Panc1 (cell line): ENCODE measurements around the gene RABGGTA.

ENCODE experiments used
- REST ChIP-seq, 2 experiments: IDR thresholded peaks; 2 replicates each; pipeline ENCODE4 v1.6.1; 2011 to 2012; ENCODE audit warnings: low read depth in 2 of 2, control low read depth in 1 of 2, low read length in 1 of 2, mild to moderate bottlenecking in 1 of 2, moderate library complexity in 1 of 2; ENCODE audit not compliant: insufficient read depth in 1 of 2
- TF ChIP-seq, protein P1 (sequence below): fragments of 450-650 bp; IDR thresholded peaks from 2 replicates; pipeline ENCODE4 v1.5.1; 2017; ENCODE audit warnings: mild to moderate bottlenecking

DNA sequence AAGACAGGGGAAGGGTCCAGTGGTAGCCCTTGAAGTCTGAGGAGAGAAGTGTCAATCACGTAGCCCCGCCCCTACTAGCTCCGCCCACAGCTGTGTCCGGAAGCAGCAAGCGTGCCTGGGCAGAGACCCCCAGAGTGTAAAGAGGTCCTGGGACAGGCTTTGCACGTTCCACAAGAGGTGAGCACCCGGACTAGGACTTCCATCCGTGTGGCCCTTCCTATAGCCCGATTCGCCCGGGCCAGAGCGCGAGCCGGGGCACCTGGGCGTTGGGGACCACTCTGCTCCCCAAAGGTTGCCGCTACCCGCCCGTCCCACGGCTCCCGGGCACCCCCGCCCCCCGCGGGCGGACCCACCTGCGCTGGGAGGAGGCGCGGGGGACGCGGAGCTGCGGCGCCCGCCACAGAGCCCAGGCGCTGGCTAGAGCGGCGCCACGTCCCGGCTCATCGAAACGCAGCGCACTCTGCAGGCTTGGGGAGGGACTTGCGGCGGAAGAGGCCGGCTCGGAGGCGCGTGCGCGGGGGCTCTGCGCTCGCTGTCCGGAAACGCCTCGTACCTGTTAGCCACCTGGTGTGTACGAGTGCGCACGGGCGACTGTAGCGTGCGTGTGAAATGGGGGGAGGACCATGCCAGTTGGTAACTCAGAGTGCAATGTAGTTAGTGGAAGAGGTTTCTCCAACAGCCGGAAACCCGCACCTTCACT lies at the start of gene RABGGTA:
- TF ChIP-seq, protein P1, sequence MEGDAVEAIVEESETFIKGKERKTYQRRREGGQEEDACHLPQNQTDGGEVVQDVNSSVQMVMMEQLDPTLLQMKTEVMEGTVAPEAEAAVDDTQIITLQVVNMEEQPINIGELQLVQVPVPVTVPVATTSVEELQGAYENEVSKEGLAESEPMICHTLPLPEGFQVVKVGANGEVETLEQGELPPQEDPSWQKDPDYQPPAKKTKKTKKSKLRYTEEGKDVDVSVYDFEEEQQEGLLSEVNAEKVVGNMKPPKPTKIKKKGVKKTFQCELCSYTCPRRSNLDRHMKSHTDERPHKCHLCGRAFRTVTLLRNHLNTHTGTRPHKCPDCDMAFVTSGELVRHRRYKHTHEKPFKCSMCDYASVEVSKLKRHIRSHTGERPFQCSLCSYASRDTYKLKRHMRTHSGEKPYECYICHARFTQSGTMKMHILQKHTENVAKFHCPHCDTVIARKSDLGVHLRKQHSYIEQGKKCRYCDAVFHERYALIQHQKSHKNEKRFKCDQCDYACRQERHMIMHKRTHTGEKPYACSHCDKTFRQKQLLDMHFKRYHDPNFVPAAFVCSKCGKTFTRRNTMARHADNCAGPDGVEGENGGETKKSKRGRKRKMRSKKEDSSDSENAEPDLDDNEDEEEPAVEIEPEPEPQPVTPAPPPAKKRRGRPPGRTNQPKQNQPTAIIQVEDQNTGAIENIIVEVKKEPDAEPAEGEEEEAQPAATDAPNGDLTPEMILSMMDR = peak; percentile 86
- peak in 1 of 2 experiments; percentile 37; a peak in 1 of 4 replicates for TF ChIP-seq REST (IDR thresholded peaks at IDR 0.05; ENCODE audit: insufficient read depth in 1 of 2, low read depth in 2 of 2, low read length in 1 of 2)
